WTC11 (cell line): ENCODE results near the gene CTIF.

Experiments
- CTCF ChIP-seq: fragments of 200-600 bp; IDR thresholded peaks from 2 replicates; pipeline ENCODE4 v1.8.0; 2022; ENCODE audit warnings: antibody characterized with exemption
- ERG ChIP-seq: fragments of 250-450 bp; sonication (Bioruptor Pico); IDR thresholded peaks from 2 replicates; pipeline ENCODE4 v1.8.0; 2021; ENCODE audit warnings: mild to moderate bottlenecking
- MAX ChIP-seq: sonication (generic); formaldehyde crosslinking; IDR thresholded peaks from 2 replicates; pipeline ENCODE4 v1.8.0; 2022; ENCODE audit warnings: mild to moderate bottlenecking, missing genetic modification reagents
- MXD4 ChIP-seq: fragments of 250-450 bp; sonication (Bioruptor Pico); IDR thresholded peaks from 2 replicates; pipeline ENCODE4 v1.8.0; 2021; ENCODE audit warnings: mild to moderate bottlenecking, moderate library complexity, borderline replicate concordance
- ZNF263 ChIP-seq: sonication (generic); formaldehyde crosslinking; IDR thresholded peaks from 2 replicates; pipeline ENCODE4 v1.8.1; 2022; ENCODE audit warnings: low read depth, mild to moderate bottlenecking, moderate library complexity, missing genetic modification reagents

GRCh38 chr18:48616484-48617255, 77.8 kb downstream of the CTIF start:
- no peak for TF ChIP-seq MXD4 (CRISPR knock-in tag)
- no peak for TF ChIP-seq CTCF
- TF ChIP-seq ERG (CRISPR knock-in tag): no peak
- no peak for TF ChIP-seq ZNF263 (CRISPR knock-in tag)
- no peak for TF ChIP-seq MAX (CRISPR knock-in tag)
